ENCODE measurements around the gene ELK4.

The ELK4 gene

DNA sequence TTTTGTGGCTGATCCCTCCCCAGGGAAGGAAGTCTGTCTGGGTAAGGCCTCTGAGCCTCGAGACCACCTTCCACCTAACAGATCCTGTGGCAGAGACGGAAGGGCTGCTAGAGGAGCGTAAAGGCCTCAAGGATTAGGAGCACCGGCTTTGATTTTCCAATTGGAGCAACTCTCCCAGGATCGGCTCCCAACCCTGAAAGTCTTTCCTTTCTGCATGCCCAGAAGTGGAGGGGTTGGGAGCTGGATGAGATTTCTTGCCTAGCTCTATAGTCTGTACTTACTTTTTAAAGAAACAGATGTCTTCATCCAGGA is 41.4 kb downstream of the ELK4 start:
- no peaks in the 10 kb centered on the region for H3K36me3 ChIP-seq (ENCODE audit: control insufficient read depth, insufficient read depth, low read length)
- no peaks in the 10 kb centered on the region for H3K27me3 ChIP-seq (ENCODE audit: control insufficient read depth, insufficient read depth, low read length)
- H3K4me3 ChIP-seq (ENCODE audit: low read length), result no peak overlapping the region
- no peaks in the 10 kb centered on the region for H3K9me3 ChIP-seq (ENCODE audit: control insufficient read depth, low read length)
- peaks cover 10% of the 10 kb centered on the region for H3K4me1 ChIP-seq (ENCODE audit: control insufficient read depth, insufficient read depth, low read length)
- no peak overlapping the region for H3K9ac ChIP-seq (ENCODE audit: low read length)

DNA sequence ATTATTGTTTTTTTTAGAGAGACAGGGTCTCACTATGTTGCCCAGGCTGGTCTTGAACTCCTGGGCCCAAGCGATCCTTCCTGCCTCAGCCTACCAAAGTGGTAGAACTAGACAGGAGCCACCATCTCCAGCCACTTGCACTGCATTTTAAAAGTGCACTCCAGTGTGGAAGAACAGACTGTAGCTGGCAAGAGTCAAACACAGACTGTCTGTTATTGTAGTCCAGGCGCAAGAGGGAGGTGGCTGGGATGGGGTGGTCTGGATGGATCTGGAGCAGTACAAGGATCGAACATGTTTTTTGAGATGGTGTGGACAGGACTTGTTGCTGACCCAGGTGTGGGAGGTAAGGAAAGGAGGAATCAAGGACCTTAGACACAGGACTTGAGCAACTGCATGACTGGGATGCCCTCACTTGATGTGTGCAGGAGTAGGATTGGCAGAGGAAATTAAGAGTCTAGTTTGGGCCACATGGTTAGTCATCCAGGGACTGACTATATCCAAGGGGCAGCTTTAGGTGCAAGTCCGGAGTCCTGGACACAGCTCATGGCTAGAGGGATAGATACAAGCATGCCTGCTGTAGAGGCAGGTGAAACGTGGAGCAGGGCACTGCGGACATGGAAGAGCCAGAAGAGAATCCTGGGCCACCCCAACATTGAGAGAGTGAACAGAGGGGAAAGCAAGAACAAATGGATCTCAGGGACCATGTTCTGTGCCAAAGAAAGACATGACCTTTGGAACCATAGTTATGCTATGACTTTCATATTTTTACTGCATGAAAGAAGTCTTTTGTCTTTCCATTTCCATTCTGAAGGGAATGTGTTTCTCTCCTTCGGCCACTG is 42.0 kb downstream of the ELK4 start:
- Histone ChIP-seq H3K9ac (ENCODE audit: low read length) (no peak overlapping the region), H3K36me3 (ENCODE audit: control insufficient read depth, insufficient read depth, low read length) (no peaks in the 10 kb centered on the region), H3K4me1 (ENCODE audit: control insufficient read depth, insufficient read depth, low read length) (peaks cover 15% of the 10 kb centered on the region)

DNA sequence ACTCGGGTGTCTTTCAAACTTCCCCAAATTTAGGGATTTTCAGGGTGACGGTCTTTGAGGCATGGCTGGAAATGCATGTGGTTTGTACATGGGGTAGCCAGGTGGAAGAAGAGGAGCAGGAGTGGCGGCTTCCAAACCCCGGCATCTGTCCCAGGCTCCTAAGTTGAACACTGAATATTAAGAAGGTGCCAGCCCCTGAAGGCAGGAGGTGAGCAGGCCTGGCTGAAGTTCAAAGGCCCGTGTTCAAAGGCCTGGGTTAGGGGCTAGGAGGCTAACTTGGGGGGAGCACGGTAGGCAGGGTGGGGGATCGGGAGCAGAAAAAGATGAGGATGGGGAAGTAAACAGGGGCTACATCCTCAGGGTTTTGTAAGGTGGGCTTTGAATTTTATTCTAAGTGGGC is 42.8 kb downstream of the ELK4 start:
- no peaks in the 10 kb centered on the region for H3K36me3 ChIP-seq (ENCODE audit: control insufficient read depth, insufficient read depth, low read length)
- no peak overlapping the region for H3K4me3 ChIP-seq (ENCODE audit: low read length)
- H3K27me3 ChIP-seq (ENCODE audit: control insufficient read depth, insufficient read depth, low read length), result no peaks in the 10 kb centered on the region
- no peak overlapping the region for H3K9ac ChIP-seq (ENCODE audit: low read length)
- no peaks in the 10 kb centered on the region for H3K9me3 ChIP-seq (ENCODE audit: control insufficient read depth, low read length)
- peaks cover 17% of the 10 kb centered on the region for H3K4me1 ChIP-seq (ENCODE audit: control insufficient read depth, insufficient read depth, low read length)

More for the DNA sequence above, 42.0 kb downstream of the ELK4 start:
- H3K27me3 ChIP-seq (ENCODE audit: control insufficient read depth, insufficient read depth, low read length), result no peaks in the 10 kb centered on the region
- no peak overlapping the region for H3K4me3 ChIP-seq (ENCODE audit: low read length)
- no peaks in the 10 kb centered on the region for H3K9me3 ChIP-seq (ENCODE audit: control insufficient read depth, low read length)

DNA sequence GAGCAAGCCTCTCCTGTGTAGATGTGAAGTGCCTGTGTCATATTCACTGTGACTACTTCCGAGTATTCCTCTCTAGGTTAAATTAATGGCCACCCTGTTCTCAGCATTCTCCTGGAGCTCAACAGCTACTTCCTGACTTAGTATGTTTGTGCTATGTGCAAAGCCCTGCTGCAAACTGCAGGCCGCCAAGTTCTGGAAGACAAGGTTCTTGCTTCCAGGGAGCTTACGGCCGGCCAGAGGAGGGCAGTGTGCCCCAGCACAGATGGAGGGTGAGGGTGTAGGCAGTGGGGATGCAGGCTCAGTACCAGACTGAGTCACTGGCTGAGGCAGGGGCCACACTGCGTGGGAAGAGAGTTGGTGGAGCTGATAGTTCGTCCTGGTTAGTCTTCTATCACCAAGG is 43.2 kb downstream of the ELK4 start:
- Histone ChIP-seq H3K9me3 (ENCODE audit: control insufficient read depth, low read length) (no peaks in the 10 kb centered on the region), H3K4me1 (ENCODE audit: control insufficient read depth, insufficient read depth, low read length) (peaks cover 17% of the 10 kb centered on the region), H3K9ac (ENCODE audit: low read length) (no peak overlapping the region), H3K27me3 (ENCODE audit: control insufficient read depth, insufficient read depth, low read length) (no peaks in the 10 kb centered on the region), H3K36me3 (ENCODE audit: control insufficient read depth, insufficient read depth, low read length) (no peaks in the 10 kb centered on the region), H3K4me3 (ENCODE audit: low read length) (no peak overlapping the region)

DNA sequence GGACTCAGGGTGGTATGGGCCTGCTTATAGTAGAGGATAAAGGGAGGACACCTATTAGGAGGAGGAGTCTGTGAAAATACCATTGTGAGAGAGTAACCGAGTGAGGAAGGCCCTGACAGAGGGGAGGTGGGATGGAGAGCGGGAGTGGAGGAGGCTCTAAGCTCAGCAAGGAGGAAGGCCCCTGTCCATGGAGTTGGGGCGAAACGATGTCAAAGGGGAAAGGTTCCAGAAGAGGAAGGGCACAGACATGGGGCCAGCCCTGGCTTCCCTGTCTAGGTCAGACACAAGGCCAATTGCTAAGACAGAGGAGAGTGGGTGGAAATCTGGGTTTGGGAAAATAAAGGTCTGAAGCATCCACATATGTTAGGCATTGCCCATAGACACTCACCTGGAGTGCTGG is 44.2 kb downstream of the ELK4 start:
- H3K4me3 ChIP-seq (ENCODE audit: low read length), result no peak overlapping the region
- peaks cover 25% of the 10 kb centered on the region for H3K4me1 ChIP-seq (ENCODE audit: control insufficient read depth, insufficient read depth, low read length)
- no peaks in the 10 kb centered on the region for H3K9me3 ChIP-seq (ENCODE audit: control insufficient read depth, low read length)
- H3K27me3 ChIP-seq (ENCODE audit: control insufficient read depth, insufficient read depth, low read length), result no peaks in the 10 kb centered on the region
- H3K9ac ChIP-seq (ENCODE audit: low read length), result no peak overlapping the region
- no peaks in the 10 kb centered on the region for H3K36me3 ChIP-seq (ENCODE audit: control insufficient read depth, insufficient read depth, low read length)

DNA sequence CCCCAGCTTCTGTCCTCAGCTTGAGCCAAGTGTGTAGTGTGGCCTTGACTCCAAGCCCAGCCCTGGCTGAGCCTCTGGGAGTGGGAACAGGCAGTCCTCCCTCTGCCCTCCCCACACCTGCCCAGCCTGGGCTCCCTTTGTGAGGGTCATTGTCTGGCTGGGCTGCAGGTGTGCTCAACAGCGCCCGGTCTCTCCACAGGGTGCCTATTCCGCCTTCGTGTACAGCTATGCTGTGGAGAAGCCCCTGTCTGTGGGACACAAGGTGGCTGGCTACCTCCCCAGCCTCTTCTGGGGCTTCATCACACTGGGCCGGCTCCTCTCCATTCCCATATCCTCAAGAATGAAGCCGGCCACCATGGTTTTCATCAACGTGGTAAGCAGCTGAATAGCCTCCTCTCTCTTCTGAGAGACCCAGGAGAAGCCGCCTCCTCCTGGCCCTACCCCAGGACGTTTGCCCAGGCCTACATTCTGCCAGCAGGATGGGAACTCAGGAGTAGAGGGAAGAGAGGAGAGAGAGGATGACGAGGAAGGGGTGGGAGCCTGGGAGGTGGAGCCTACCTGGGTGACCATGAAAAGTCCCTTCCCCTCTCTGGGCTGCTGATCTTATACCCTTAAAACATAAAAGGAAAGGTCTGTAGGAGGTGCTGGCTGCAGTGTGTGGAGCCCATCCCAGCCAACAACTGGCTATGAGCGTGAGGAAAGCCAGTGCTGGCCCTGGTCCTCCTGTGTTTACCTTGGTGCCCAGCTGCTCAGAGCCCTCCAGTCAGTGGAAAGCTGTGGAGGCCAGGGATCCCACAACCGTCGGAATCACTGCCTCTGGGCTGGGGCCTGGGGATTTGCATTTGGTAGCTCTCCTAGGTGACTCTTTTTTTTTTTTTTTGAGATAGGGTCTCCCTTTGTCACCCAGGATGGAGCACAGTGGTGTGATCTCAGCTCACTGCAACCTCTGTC is 45.7 kb downstream of the ELK4 start:
- Histone ChIP-seq H3K4me1 (ENCODE audit: control insufficient read depth, insufficient read depth, low read length) (peaks cover 30% of the 10 kb centered on the region), H3K4me3 (ENCODE audit: low read length) (no peak overlapping the region), H3K36me3 (ENCODE audit: control insufficient read depth, insufficient read depth, low read length) (no peaks in the 10 kb centered on the region), H3K9me3 (ENCODE audit: control insufficient read depth, low read length) (no peaks in the 10 kb centered on the region), H3K9ac (ENCODE audit: low read length) (no peak overlapping the region), H3K27me3 (ENCODE audit: control insufficient read depth, insufficient read depth, low read length) (no peaks in the 10 kb centered on the region)

DNA sequence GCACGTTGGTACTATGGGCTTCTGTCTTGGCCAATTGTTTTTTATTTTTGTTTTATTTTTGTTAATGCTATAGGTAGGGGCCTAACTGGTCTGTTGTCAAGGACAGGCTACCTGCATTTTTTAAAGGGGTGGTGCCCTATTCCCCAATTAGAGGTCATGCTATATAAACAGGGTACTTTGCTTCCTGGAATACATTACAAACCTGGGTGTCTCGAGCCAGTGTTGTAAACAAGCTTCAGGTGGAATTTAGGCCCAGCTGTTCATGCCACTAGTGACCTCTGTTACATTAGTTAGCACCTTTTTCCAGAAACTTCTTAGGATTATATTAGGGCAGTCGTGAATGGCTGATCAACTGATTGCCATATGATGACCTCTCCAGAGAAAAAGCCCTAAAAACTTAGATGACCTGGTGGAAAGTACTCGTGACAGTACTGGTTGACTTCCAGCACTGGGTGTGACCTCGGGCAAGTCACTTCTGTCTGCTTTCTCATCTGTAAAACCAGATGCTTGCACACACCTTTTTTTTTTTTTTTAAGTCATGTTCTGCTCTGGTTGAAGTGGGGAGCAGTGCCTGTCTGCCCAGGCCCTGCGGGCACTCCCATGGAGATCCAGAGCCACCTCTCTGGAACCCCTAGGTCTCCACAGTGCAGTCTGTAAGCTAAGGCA is 46.5 kb downstream of the ELK4 start:
- peaks cover 30% of the 10 kb centered on the region for H3K4me1 ChIP-seq (ENCODE audit: control insufficient read depth, insufficient read depth, low read length)
- no peak overlapping the region for H3K9ac ChIP-seq (ENCODE audit: low read length)
- no peaks in the 10 kb centered on the region for H3K27me3 ChIP-seq (ENCODE audit: control insufficient read depth, insufficient read depth, low read length)
- H3K4me3 ChIP-seq (ENCODE audit: low read length), result no peak overlapping the region
- no peaks in the 10 kb centered on the region for H3K36me3 ChIP-seq (ENCODE audit: control insufficient read depth, insufficient read depth, low read length)
- no peaks in the 10 kb centered on the region for H3K9me3 ChIP-seq (ENCODE audit: control insufficient read depth, low read length)

DNA sequence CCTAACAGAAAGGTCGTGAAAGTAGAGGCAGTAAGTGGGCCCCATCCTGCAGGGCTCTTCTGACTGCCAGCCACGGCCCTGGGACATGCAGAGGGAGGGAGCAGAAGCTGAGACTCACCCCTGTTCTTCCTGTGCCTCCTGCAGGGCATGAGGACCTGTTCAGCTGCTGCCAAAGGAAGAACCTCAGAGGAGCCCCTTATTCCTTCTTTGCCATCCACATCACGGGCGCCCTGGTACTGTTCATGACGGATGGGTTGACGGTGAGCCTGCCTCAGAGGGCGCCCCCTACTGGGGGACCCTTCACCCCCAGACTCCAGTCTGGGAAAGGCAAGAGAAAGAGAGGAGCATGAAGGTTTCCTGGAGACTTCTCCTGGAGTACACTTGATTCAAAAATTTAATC is 47.1 kb downstream of the ELK4 start:
- no peak overlapping the region for H3K9ac ChIP-seq (ENCODE audit: low read length)
- no peaks in the 10 kb centered on the region for H3K9me3 ChIP-seq (ENCODE audit: control insufficient read depth, low read length)
- H3K36me3 ChIP-seq (ENCODE audit: control insufficient read depth, insufficient read depth, low read length), result no peaks in the 10 kb centered on the region
- H3K4me3 ChIP-seq (ENCODE audit: low read length), result no peak overlapping the region
- peaks cover 30% of the 10 kb centered on the region for H3K4me1 ChIP-seq (ENCODE audit: control insufficient read depth, insufficient read depth, low read length)
- H3K27me3 ChIP-seq (ENCODE audit: control insufficient read depth, insufficient read depth, low read length), result no peaks in the 10 kb centered on the region

DNA sequence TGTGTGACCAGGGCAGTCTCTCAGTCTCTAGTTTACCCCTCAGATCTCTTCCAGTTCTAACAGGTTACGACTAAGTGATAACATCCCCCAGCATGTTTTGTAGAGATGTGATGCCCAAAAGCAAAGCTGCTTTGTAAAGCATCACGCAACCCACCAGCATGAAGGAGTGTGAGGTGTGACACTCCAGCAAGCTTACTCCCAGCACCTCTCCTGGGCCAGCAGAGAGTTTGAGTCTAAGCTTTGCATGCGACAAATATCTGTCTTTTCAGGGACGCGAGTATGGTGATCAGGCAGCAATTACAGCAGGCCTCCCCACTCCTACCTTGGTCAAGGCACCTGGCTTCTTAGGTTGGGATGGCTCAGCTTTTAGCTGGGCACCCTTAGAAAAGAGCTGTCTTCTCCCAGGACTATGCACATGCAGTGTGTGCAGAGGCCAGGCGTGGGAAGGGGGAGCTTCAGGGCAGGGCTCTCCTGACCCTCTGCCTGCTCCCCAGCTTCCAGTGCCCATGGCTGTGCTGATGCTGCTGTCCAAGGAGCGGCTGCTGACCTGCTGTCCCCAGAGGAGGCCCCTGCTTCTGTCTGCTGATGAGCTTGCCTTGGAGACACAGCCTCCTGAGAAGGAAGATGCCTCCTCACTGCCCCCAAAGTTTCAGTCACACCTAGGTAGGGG is 48.2 kb downstream of the ELK4 start:
- Histone ChIP-seq H3K4me1 (ENCODE audit: control insufficient read depth, insufficient read depth, low read length) (peaks cover 30% of the 10 kb centered on the region), H3K4me3 (ENCODE audit: low read length) (no peak overlapping the region), H3K9ac (ENCODE audit: low read length) (no peak overlapping the region), H3K27me3 (ENCODE audit: control insufficient read depth, insufficient read depth, low read length) (no peaks in the 10 kb centered on the region), H3K9me3 (ENCODE audit: control insufficient read depth, low read length) (no peaks in the 10 kb centered on the region), H3K36me3 (ENCODE audit: control insufficient read depth, insufficient read depth, low read length) (no peaks in the 10 kb centered on the region)

DNA sequence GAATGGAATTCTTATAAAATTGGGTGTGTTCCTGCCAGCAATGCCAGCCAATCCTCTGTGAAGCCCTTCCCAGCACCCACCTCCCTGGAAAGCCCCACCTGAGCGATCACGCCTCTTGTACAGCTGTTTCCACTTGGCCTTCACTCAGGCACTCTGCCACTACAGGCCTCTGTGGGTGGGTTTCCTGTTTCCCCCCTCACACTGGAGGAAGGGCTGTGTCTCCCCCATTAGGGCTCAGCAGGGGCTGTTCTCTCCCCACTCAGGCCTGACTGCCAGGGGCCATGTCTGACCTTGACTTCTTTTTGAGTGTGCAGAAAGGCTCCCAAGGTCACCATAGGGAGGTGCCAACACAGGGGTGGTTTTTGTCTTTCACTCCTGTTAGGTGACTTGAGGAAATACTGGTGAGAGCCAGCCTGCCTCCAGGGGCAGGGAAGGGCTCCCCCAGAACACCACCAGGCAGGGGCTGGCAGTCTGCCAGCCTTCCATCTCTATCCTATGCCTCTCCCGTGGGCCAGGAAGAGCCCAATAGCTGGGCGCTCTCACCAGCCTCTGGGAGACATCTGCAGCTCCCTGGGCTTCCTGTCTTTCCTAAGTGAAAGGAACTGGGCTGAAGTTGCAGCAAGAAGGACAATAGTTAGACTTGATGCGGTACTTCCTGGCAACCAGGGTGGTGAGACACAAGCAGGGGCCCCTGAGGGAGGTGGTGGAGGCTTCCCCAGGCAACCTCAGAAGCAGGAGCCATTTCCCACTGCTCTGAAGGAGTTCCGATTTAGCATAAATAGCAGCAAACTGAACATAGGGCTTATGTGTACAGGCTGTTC is 49.1 kb downstream of the ELK4 start:
- peaks cover 30% of the 10 kb centered on the region for H3K4me1 ChIP-seq (ENCODE audit: control insufficient read depth, insufficient read depth, low read length)
- no peak overlapping the region for H3K4me3 ChIP-seq (ENCODE audit: low read length)
- H3K27me3 ChIP-seq (ENCODE audit: control insufficient read depth, insufficient read depth, low read length), result no peaks in the 10 kb centered on the region
- no peaks in the 10 kb centered on the region for H3K9me3 ChIP-seq (ENCODE audit: control insufficient read depth, low read length)
- no peak overlapping the region for H3K9ac ChIP-seq (ENCODE audit: low read length)
- no peaks in the 10 kb centered on the region for H3K36me3 ChIP-seq (ENCODE audit: control insufficient read depth, insufficient read depth, low read length)

DNA sequence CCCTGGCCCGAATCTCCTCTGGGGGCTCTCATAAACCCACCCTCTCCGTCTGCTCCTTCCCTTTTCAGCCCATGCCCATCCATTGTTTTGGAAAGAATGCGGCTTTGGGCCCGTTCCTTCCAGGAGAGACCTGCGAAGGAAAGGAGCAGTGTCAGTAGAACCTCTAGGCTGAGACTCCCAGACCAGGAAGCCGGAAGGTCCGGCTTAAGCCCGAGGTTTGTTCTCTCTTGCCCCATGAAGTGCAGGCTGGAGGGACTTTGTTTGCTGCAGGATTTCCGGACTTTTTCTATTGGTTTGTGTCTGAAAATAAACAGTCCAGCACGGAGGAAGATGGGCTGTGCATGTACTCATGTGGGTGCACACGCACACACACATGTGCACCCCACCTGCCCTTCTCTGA is 49.8 kb downstream of the ELK4 start:
- no peak overlapping the region for H3K4me3 ChIP-seq (ENCODE audit: low read length)

More for the DNA sequence above, 49.8 kb downstream of the ELK4 start:
- Histone ChIP-seq H3K9ac (ENCODE audit: low read length) (no peak overlapping the region), H3K27me3 (ENCODE audit: control insufficient read depth, insufficient read depth, low read length) (no peaks in the 10 kb centered on the region), H3K4me1 (ENCODE audit: control insufficient read depth, insufficient read depth, low read length) (peaks cover 31% of the 10 kb centered on the region), H3K36me3 (ENCODE audit: control insufficient read depth, insufficient read depth, low read length) (no peaks in the 10 kb centered on the region), H3K9me3 (ENCODE audit: control insufficient read depth, low read length) (no peaks in the 10 kb centered on the region)

Data from mucosa of stomach (tissue), 1 donor.